Measurements from ENCODE around the gene EHBP1.

EHBP1 gene

GRCh38 chr2:62706721-62707521 is 1.4 kb downstream of the EHBP1 start:
- TF ChIP-seq CREB1 (IDR thresholded peaks at IDR 0.05; ENCODE audit: low read depth) (no peak), USF1 (IDR thresholded peaks at IDR 0.05) (no peak), TEAD4 (IDR thresholded peaks at IDR 0.05) (no peak), CEBPB (IDR thresholded peaks at IDR 0.05) (no peak), TCF12 (IDR thresholded peaks at IDR 0.05; ENCODE audit: low read depth) (no peak), RAD21 (IDR thresholded peaks at IDR 0.05; ENCODE audit: low read depth) (no peak)

GRCh38 chr2:62708751-62709150 is 3.2 kb downstream of the EHBP1 start:
- TF ChIP-seq MAX (IDR thresholded peaks at IDR 0.05), result no peak
- TF ChIP-seq TAF1 (IDR thresholded peaks at IDR 0.05; ENCODE audit: low read depth), result no peak

- TF ChIP-seq EP300 (IDR thresholded peaks at IDR 0.05; ENCODE audit: borderline replicate concordance), result no peak
- no peak for TF ChIP-seq EGR1 (IDR thresholded peaks at IDR 0.05)
- TF ChIP-seq TCF12 (IDR thresholded peaks at IDR 0.05; ENCODE audit: low read depth), result no peak
- TF ChIP-seq REST (IDR thresholded peaks at IDR 0.05; ENCODE audit: low read depth), result no peak
- TF ChIP-seq RAD21 (IDR thresholded peaks at IDR 0.05; ENCODE audit: low read depth), result no peak
- no peak for TF ChIP-seq YY1 (IDR thresholded peaks at IDR 0.05; ENCODE audit: low read depth)
- no peak for TF ChIP-seq TAF1 (IDR thresholded peaks at IDR 0.05; ENCODE audit: low read depth)
- TF ChIP-seq CEBPB (IDR thresholded peaks at IDR 0.05), result no peak
- no peak for TF ChIP-seq TEAD4 (IDR thresholded peaks at IDR 0.05)
- TF ChIP-seq ZBTB7A (IDR thresholded peaks at IDR 0.05; ENCODE audit: low read depth), result no peak
- no peak for TF ChIP-seq MAX (IDR thresholded peaks at IDR 0.05)
- no peak for TF ChIP-seq CREB1 (IDR thresholded peaks at IDR 0.05; ENCODE audit: low read depth)
- no peak for TF ChIP-seq NFIC (IDR thresholded peaks at IDR 0.05)
- TF ChIP-seq FOXM1 (IDR thresholded peaks at IDR 0.05; ENCODE audit: borderline replicate concordance, low read depth), result no peak
Observed at GRCh38 chr2:62711832-62712494, 6.5 kb downstream of the EHBP1 start.

GRCh38 chr2:62713837-62714236 is 8.3 kb downstream of the EHBP1 start:
- TF ChIP-seq YY1 (IDR thresholded peaks at IDR 0.05; ENCODE audit: low read depth), result no peak
- no peak for TF ChIP-seq RAD21 (IDR thresholded peaks at IDR 0.05; ENCODE audit: low read depth)
- TF ChIP-seq REST (IDR thresholded peaks at IDR 0.05; ENCODE audit: low read depth), result no peak
- no peak for TF ChIP-seq EGR1 (IDR thresholded peaks at IDR 0.05)
- no peak for TF ChIP-seq FOXM1 (IDR thresholded peaks at IDR 0.05; ENCODE audit: borderline replicate concordance, low read depth)
- no peak for TF ChIP-seq CEBPB (IDR thresholded peaks at IDR 0.05)
- no peak for TF ChIP-seq TAF1 (IDR thresholded peaks at IDR 0.05; ENCODE audit: low read depth)
- TF ChIP-seq TEAD4 (IDR thresholded peaks at IDR 0.05), result no peak
- no peak for TF ChIP-seq NFIC (IDR thresholded peaks at IDR 0.05)
- no peak for TF ChIP-seq MAX (IDR thresholded peaks at IDR 0.05)
- TF ChIP-seq USF1 (IDR thresholded peaks at IDR 0.05), result no peak
- no peak for TF ChIP-seq EP300 (IDR thresholded peaks at IDR 0.05; ENCODE audit: borderline replicate concordance)
- TF ChIP-seq CREB1 (IDR thresholded peaks at IDR 0.05; ENCODE audit: low read depth), result no peak
- TF ChIP-seq TCF12 (IDR thresholded peaks at IDR 0.05; ENCODE audit: low read depth), result no peak
- TF ChIP-seq ZBTB7A (IDR thresholded peaks at IDR 0.05; ENCODE audit: low read depth), result no peak

GRCh38 chr2:62716768-62717167 is 11.3 kb downstream of the EHBP1 start:
- no peak for TF ChIP-seq ZBTB7A (IDR thresholded peaks at IDR 0.05; ENCODE audit: low read depth)
- TF ChIP-seq NFIC (IDR thresholded peaks at IDR 0.05), result no peak
- TF ChIP-seq EGR1 (IDR thresholded peaks at IDR 0.05), result no peak
- TF ChIP-seq YY1 (IDR thresholded peaks at IDR 0.05; ENCODE audit: low read depth), result no peak
- TF ChIP-seq CEBPB (IDR thresholded peaks at IDR 0.05), result no peak
- TF ChIP-seq TAF1 (IDR thresholded peaks at IDR 0.05; ENCODE audit: low read depth), result no peak
- TF ChIP-seq FOXM1 (IDR thresholded peaks at IDR 0.05; ENCODE audit: borderline replicate concordance, low read depth), result no peak
- no peak for TF ChIP-seq RAD21 (IDR thresholded peaks at IDR 0.05; ENCODE audit: low read depth)
- TF ChIP-seq TCF12 (IDR thresholded peaks at IDR 0.05; ENCODE audit: low read depth), result no peak
- TF ChIP-seq EP300 (IDR thresholded peaks at IDR 0.05; ENCODE audit: borderline replicate concordance), result no peak
- TF ChIP-seq TEAD4 (IDR thresholded peaks at IDR 0.05), result no peak
- TF ChIP-seq USF1 (IDR thresholded peaks at IDR 0.05), result no peak
- TF ChIP-seq MAX (IDR thresholded peaks at IDR 0.05), result no peak
- no peak for TF ChIP-seq REST (IDR thresholded peaks at IDR 0.05; ENCODE audit: low read depth)
- TF ChIP-seq CREB1 (IDR thresholded peaks at IDR 0.05; ENCODE audit: low read depth), result no peak
